Parathyroid adenoma (tissue), 2 donors: ENCODE data around the gene EYA2.
"Not testable (repeated sequence)": the region's sequence is repeated elsewhere in the genome, so short reads cannot be mapped to it uniquely, and the experiment has no call there.

ENCODE experiments used
- H2AFZ ChIP-seq: fragments of 300-600 bp; sonication (generic); one replicate; pipeline ENCODE4 v1.7.0; 2017; ENCODE audit warnings: antibody characterized with exemption, mild to moderate bottlenecking
- H3K27ac ChIP-seq: fragments of 300-600 bp; sonication (generic); one replicate; pipeline ENCODE4 v1.7.0; 2017
- H3K27me3 ChIP-seq: fragments of 300-600 bp; sonication (generic); one replicate; pipeline ENCODE4 v1.7.0; 2017; ENCODE audit warnings: low read length; ENCODE audit not compliant: control insufficient read depth, insufficient read depth
- H3K36me3 ChIP-seq: fragments of 300-600 bp; sonication (generic); one replicate; pipeline ENCODE4 v1.7.0; 2017; ENCODE audit warnings: low read length; ENCODE audit not compliant: control insufficient read depth, insufficient read depth
- H3K4me1 ChIP-seq: fragments of 300-600 bp; sonication (generic); one replicate; pipeline ENCODE4 v1.7.0; 2017; ENCODE audit warnings: control low read depth
- H3K4me2 ChIP-seq: fragments of 300-600 bp; sonication (generic); one replicate; pipeline ENCODE4 v1.7.0; 2017; ENCODE audit warnings: low read length
- H3K4me3 ChIP-seq: fragments of 300-600 bp; sonication (generic); one replicate; pipeline ENCODE4 v1.7.0; 2017; ENCODE audit warnings: low read depth, low read length
- H3K79me2 ChIP-seq: fragments of 300-600 bp; sonication (generic); one replicate; pipeline ENCODE4 v1.7.0; 2017; ENCODE audit warnings: control low read depth
- H3K9ac ChIP-seq: fragments of 300-600 bp; sonication (generic); one replicate; pipeline ENCODE4 v1.7.0; 2017; ENCODE audit warnings: mild to moderate bottlenecking
- H3K9me3 ChIP-seq: fragments of 300-600 bp; sonication (generic); one replicate; pipeline ENCODE4 v1.7.0; 2017; ENCODE audit warnings: low read length; ENCODE audit not compliant: control insufficient read depth
- CTCF ChIP-seq: fragments of 300-600 bp; sonication (generic); IDR thresholded peaks from one replicate; pipeline ENCODE4 v1.7.0; 2017; ENCODE audit warnings: antibody characterized with exemption, mild to moderate bottlenecking
- donor health status: primary hyperparathyroidism.

The EYA2 gene

GRCh38 chr20:47172579-47172978 is 277.9 kb downstream of the EYA2 start:
- Histone ChIP-seq H2AFZ (no peak overlapping the region), H3K9ac (no peak overlapping the region), H3K4me1 (no peaks in the 10 kb centered on the region), H3K79me2 (no peaks in the 10 kb centered on the region), H3K4me2 (no peak overlapping the region), H3K9me3 (no peaks in the 10 kb centered on the region), H3K27me3 (no peaks in the 10 kb centered on the region), H3K36me3 (no peaks in the 10 kb centered on the region), H3K27ac (no peak overlapping the region), H3K4me3 (no peak overlapping the region)
- no peak for TF ChIP-seq CTCF

- Histone ChIP-seq H3K36me3 (no peaks in the 10 kb centered on the region), H3K4me2 (no peak overlapping the region), H3K4me3 (no peak overlapping the region), H3K9me3 (no peaks in the 10 kb centered on the region), H3K9ac (no peak overlapping the region), H3K27ac (no peak overlapping the region), H3K4me1 (no peaks in the 10 kb centered on the region), H2AFZ (no peak overlapping the region), H3K79me2 (no peaks in the 10 kb centered on the region), H3K27me3 (no peaks in the 10 kb centered on the region)
- TF ChIP-seq CTCF, result no peak
Measured at GRCh38 chr20:47173596-47174216, 279.1 kb downstream of the EYA2 start.

DNA sequence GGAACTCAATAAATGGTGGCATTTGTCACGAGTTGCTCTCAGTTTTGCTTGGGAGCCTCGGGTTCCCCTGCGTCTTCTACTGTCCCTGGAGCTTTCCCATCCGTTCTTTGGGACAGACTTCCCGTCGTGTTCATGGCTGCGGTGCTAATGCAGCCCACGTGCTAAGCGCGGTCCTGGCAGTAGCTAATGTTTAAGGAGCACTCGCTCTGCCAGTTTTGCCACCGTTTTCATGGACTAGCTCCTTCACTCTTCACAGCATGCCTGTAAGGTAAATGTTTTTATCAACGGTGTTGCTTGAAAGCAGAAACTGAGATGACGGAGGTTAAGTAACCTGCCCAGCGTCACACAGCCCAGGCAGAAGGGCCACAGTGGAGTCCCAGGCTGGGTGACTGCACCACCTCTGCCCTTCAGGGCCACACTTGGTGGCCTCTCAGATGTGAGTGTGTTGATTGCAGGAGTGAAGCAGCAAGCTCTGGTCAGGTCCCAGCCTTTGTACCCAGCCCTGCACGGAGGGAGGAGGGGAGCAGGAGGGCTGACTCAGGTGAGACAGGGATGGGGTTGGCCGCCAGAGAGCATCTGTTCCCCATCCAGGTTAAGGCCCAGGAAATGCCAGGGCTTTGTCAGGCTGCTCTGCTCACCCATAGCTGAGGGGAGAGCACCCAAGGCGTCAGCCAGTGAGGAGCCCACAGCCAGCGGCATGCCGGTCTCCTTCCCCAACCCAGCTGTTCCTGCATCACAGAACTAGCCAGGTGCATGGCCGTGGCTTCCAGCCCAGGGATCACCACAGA is 280.0 kb downstream of the EYA2 start:
- Histone ChIP-seq H3K4me1 (no peaks in the 10 kb centered on the region), H3K9ac (no peak overlapping the region)

DNA sequence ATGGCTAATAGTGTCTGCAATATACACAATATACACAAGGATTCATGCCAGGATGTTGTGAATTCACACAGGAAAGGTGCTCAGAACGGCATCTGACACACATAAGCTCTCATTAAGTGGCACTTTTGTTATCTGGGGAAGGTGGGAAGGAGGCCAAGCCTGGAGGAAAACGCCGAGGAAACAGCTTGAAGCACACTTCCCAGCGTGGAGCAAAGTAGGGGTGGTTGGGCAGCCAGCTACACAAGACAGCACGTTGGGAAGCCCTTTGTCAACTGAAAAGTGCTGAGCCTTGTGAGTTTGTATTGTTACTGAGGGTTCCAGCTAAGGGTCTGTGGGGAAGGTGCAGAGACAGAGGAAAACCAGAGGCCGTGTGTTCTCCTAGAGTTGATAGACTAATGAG is 280.9 kb downstream of the EYA2 start:
- H3K9me3 ChIP-seq, result no peaks in the 10 kb centered on the region
- H3K4me3 ChIP-seq, result no peak overlapping the region
- H3K9ac ChIP-seq, result no peak overlapping the region
- H3K4me2 ChIP-seq, result no peak overlapping the region
- no peaks in the 10 kb centered on the region for H3K79me2 ChIP-seq
- no peaks in the 10 kb centered on the region for H3K4me1 ChIP-seq
- no peak for TF ChIP-seq CTCF
- no peaks in the 10 kb centered on the region for H3K27me3 ChIP-seq
- no peak overlapping the region for H3K27ac ChIP-seq
- no peaks in the 10 kb centered on the region for H3K36me3 ChIP-seq
- no peak overlapping the region for H2AFZ ChIP-seq

More for the DNA sequence above, 280.0 kb downstream of the EYA2 start:
- Histone ChIP-seq H3K4me2 (no peak overlapping the region), H3K27me3 (no peaks in the 10 kb centered on the region), H3K4me3 (no peak overlapping the region), H3K36me3 (no peaks in the 10 kb centered on the region), H2AFZ (no peak overlapping the region), H3K27ac (no peak overlapping the region), H3K79me2 (no peaks in the 10 kb centered on the region), H3K9me3 (no peaks in the 10 kb centered on the region)
- TF ChIP-seq CTCF, result no peak

GRCh38 chr20:47176217-47176616 is 281.6 kb downstream of the EYA2 start:
- not testable (repeated sequence) for H3K27ac ChIP-seq, H3K4me2 ChIP-seq, H3K4me3 ChIP-seq, H3K4me1 ChIP-seq, H2AFZ ChIP-seq, H3K79me2 ChIP-seq, H3K27me3 ChIP-seq, H3K36me3 ChIP-seq, H3K9me3 ChIP-seq, H3K9ac ChIP-seq
